Sigmoid colon (tissue), 7 donors: Measurements from ENCODE around the gene PTCH1. TPM values are rescaled to one million over a fixed set of nuclear protein-coding genes. Genes with fewer than 3 reads are reported as not detected.

Experiments used
- DNase-seq: peaks from one replicate; pipeline ENCODE4 v3.0.0-alpha.2; 2019
- H3K27ac ChIP-seq, 4 donors: fragments of 200-600 bp; sonication (generic); one replicate each; pipeline ENCODE4 v1.5.1; 2016 to 2019; ENCODE audit warnings: mild to moderate bottlenecking in 1 of 4
- H3K27me3 ChIP-seq, 3 donors: fragments of 200-600 bp; sonication (generic); one replicate each; pipeline ENCODE4 v1.5.1; 2019; ENCODE audit warnings: mild to moderate bottlenecking in 1 of 3
- H3K36me3 ChIP-seq, 4 donors: fragments of 200-600 bp; sonication (generic); one replicate each; pipeline ENCODE4 v1.5.1; 2016 to 2019
- H3K4me1 ChIP-seq, 4 donors: fragments of 200-600 bp; sonication (generic); one replicate each; pipeline ENCODE4 v1.5.1; 2017 to 2019
- H3K4me3 ChIP-seq, 4 donors: fragments of 200-600 bp; sonication (generic); one replicate each; pipeline ENCODE4 v1.5.1; 2017 to 2019; ENCODE audit warnings: mild to moderate bottlenecking in 2 of 4, moderate library complexity in 1 of 4
- H3K9me3 ChIP-seq, 4 donors: fragments of 200-600 bp in 3 of 4; sonication (generic) in 3 of 4; one replicate each; pipeline versions ENCODE4 v1.5.1 to v1.6.1; 2013 to 2019
- CTCF ChIP-seq, 4 experiments: fragments of 450-650 bp in 3 of 4; fragments of 200-600 bp in 1 of 4; IDR thresholded peaks; one replicate each; pipeline ENCODE4 v1.5.1; 2016 to 2019; ENCODE audit warnings: antibody characterized with exemption in 4 of 4, mild to moderate bottlenecking in 3 of 4, moderate library complexity in 2 of 4
- EP300 ChIP-seq, 4 donors: sonication (generic); formaldehyde crosslinking; IDR thresholded peaks; one replicate each; pipeline ENCODE4 v1.6.1; 2017; ENCODE audit warnings: antibody characterized with exemption in 4 of 4
- POLR2A ChIP-seq, 2 donors: fragments of 450-650 bp; IDR thresholded peaks; one replicate each; pipeline ENCODE4 v1.6.1; 2016; ENCODE audit warnings: antibody characterized with exemption in 2 of 2, mild to moderate bottlenecking in 2 of 2, moderate library complexity in 2 of 2
- POLR2AphosphoS5 ChIP-seq, 4 donors: sonication (generic); formaldehyde crosslinking; IDR thresholded peaks; one replicate each; pipeline ENCODE4 v1.6.1; 2017; ENCODE audit warnings: antibody characterized with exemption in 4 of 4
- WGBS, 2 donors: extraction: QIAGEN DNeasy Blood & Tissue Kit; methylation state at CpG; one replicate each; pipeline ENCODE4 v1.1.7; 2013; 5-methylcytosine and 5-hydroxymethylcytosine counted together
- intact Hi-C: fragments of 100-400 bp; cut with DNase I; formaldehyde crosslinking; loops from one replicate; pipeline ENCODE4 v1.15.1; 2023
- polyA plus RNA-seq, 3 donors: library from polyadenylated mRNA; stranded (reverse); fragments of 200-250 nt; gene quantifications; one replicate each; pipeline ENCODE4 v1.2.3, GENCODE V29; 2013
- total RNA-seq, 4 donors: library from RNA; depleted of rRNA; stranded (reverse); fragments of >200 nt; gene quantifications; one replicate each; pipeline ENCODE4 v1.1.0, GENCODE V29; 2016
- donor health status: healthy with polysubstance abuse.
- donor health status: Bipolar disorder and iron deficiency.
- donor health status: healthy.

PTCH1 gene
- total and polyA plus RNA-seq, 7 donors: 2.3 to 10.7 (median 7.2) TPM

GRCh38 chr9:95533996-95534680 is 17.4 kb upstream of the PTCH1 start:
- H3K27me3 ChIP-seq: no peaks in the 10 kb centered on the region
- no peak overlapping the region for H3K4me3 ChIP-seq
- no peak for DNase-seq
- 78 to 81% methylated on average over 8 of the region's 8 CpGs for WGBS, 2 donors
- intact Hi-C loops: no loop called here
- no peaks in the 10 kb centered on the region for H3K4me1 ChIP-seq
- TF ChIP-seq EP300 (IDR thresholded peaks at IDR 0.05) (no peak), POLR2AphosphoS5 (IDR thresholded peaks at IDR 0.05) (no peak), CTCF (IDR thresholded peaks at IDR 0.05) (no peak), POLR2A (IDR thresholded peaks at IDR 0.05) (no peak)
- H3K36me3 ChIP-seq: no peaks in the 10 kb centered on the region
- H3K27ac ChIP-seq: no peak overlapping the region
- no peaks in the 10 kb centered on the region for H3K9me3 ChIP-seq

- no peaks in the 10 kb centered on the region for H3K4me1 ChIP-seq
- H3K9me3 ChIP-seq: no peaks in the 10 kb centered on the region
- no peak overlapping the region for H3K4me3 ChIP-seq
- no peak for DNase-seq
- WGBS, 2 donors: 72 to 88% methylated on average over 1 of the region's 1 CpG
- TF ChIP-seq POLR2A (IDR thresholded peaks at IDR 0.05) (no peak), CTCF (IDR thresholded peaks at IDR 0.05) (no peak), POLR2AphosphoS5 (IDR thresholded peaks at IDR 0.05) (no peak)
- H3K36me3 ChIP-seq: no peaks in the 10 kb centered on the region
- intact Hi-C loops: no loop called here
- H3K27me3 ChIP-seq: no peaks in the 10 kb centered on the region
- H3K27ac ChIP-seq: no peak overlapping the region
These were observed 13.1 kb upstream of the PTCH1 start for GRCh38 chr9:95529910-95530309.

DNA sequence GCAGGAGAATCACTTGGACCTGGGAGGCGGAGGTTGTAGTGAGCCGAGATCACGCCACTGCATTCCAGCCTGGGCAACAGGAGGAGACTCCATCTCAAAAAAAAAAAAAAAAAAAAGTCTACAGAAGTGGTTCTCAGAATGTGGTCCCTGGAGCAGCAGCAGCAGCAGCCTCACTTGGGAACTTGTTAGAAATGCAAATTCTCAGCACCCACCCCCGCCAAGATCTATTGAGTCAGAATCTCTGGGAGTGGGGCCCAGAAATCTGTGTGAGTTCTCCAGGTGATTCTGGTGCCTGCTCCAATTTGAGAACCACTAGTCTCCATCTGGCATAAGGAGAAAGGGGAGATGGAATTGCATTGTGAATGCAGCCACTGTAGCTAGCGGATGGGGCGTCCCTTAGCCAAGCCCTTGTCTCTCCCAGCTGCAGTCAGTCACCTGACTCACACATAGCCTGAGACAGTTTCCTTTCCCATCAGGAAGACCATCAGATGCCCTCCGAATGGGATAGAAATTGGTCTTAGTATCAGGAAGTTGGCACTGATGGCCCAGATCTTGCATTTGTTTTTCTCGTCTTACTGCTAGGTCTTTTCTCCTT is 12.2 kb upstream of the PTCH1 start:
- 86 to 93% methylated on average over 8 of the region's 8 CpGs for WGBS, 2 donors
- TF ChIP-seq CTCF (IDR thresholded peaks at IDR 0.05) (no peak), POLR2A (IDR thresholded peaks at IDR 0.05) (no peak), EP300 (IDR thresholded peaks at IDR 0.05) (no peak), POLR2AphosphoS5 (IDR thresholded peaks at IDR 0.05) (no peak)
- DNase-seq: no peak
- Histone ChIP-seq H3K27ac (no peak overlapping the region), H3K36me3 (no peaks in the 10 kb centered on the region), H3K4me1 (no peaks in the 10 kb centered on the region), H3K4me3 (no peak overlapping the region), H3K9me3 (no peaks in the 10 kb centered on the region), H3K27me3 (no peaks in the 10 kb centered on the region)
- intact Hi-C loops: no loop called here

DNA sequence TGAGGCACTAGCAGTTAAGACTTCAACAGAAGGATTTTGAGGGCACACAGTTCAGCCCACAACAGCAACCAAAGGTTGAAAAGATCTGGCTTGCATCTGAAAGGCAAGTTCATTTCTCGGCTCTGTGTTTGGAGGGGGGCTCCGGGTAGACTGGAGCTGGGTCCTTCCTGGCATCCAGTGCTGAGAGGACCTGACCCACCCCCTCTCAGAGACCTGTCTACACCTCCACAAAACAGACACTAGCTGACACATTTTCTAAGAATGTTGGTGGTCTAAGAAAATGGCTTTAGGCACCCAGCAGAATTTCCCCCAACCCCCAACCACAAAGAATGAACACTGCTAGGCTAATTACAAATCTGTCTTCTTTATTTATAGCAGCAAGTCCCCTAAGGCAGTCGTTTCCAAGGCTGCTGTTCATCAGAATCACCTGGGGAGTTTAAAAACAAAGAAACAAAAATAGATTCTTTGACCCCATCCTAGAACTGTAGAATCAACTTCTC is 6.2 kb upstream of the PTCH1 start:
- no peak for TF ChIP-seq EP300 (IDR thresholded peaks at IDR 0.05)
- no peak for TF ChIP-seq POLR2A (IDR thresholded peaks at IDR 0.05)
- no peak for TF ChIP-seq CTCF (IDR thresholded peaks at IDR 0.05)
- no peak for TF ChIP-seq POLR2AphosphoS5 (IDR thresholded peaks at IDR 0.05)
- Histone ChIP-seq H3K27me3 (no peaks in the 10 kb centered on the region), H3K9me3 (no peaks in the 10 kb centered on the region), H3K4me3 (no peak overlapping the region), H3K36me3 (no peaks in the 10 kb centered on the region), H3K27ac (no peak overlapping the region), H3K4me1 (no peaks in the 10 kb centered on the region)
- DNase-seq: no peak
- 66 to 79% methylated on average over 3 of the region's 3 CpGs for WGBS, 2 donors
- intact Hi-C loops: no loop called here
